Retina (tissue), 1 donor: Measurements from ENCODE around the gene QSER1.
"Not testable (repeated sequence)": the region's sequence is repeated elsewhere in the genome, so short reads cannot be mapped to it uniquely, and the experiment has no call there.

Experiments used
- DNase-seq: peaks from one replicate; pipeline ENCODE4 v3.0.0-alpha.2; 2016

The QSER1 gene

GRCh38 chr11:32892355-32893092 is at the start of gene QSER1:
Gene QSER1, plus strand, starts transcription at chr11:32892811. Its CDS starts 315 bp downstream, at chr11:32893126.
- peak; percentile 91 for DNase-seq

DNA sequence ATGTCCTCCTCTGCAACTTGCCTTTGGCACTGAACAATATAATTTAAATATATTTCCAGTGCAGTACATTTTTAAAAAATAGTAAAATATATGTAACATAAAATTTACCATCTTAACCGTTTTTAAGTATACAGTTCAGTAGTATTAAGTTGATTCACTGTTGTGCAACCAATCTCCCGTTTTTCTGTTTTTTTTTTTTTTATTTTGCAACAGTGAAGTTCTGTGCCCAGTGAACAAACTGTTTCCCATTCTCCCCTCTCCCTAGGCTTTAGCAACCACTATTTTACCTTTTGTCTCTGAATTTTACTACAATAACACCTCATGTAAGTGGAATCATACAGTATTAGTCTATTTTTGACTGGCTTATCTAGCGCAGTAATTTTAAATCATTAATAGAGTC is 49.1 kb upstream of the QSER1 start:
- DNase-seq: no peak

DNA sequence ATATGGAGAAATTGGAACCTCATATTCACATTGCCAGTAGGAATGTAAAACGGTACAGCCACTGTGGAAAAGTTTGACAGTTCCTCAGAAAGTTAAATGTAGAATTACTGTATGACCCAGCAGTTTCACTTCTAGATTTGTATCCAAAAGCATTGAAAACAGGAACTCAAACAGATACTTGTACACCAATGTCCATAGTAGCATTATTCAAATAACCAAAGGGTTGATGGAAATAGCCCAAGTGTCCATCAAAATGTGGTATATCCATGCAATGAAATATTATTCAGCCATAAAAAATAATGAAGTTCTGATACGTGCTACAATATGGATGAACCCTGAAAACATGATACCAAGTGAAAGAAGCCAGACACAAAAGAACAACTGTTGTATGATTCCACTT is 45.1 kb upstream of the QSER1 start:
- no peak for DNase-seq

DNA sequence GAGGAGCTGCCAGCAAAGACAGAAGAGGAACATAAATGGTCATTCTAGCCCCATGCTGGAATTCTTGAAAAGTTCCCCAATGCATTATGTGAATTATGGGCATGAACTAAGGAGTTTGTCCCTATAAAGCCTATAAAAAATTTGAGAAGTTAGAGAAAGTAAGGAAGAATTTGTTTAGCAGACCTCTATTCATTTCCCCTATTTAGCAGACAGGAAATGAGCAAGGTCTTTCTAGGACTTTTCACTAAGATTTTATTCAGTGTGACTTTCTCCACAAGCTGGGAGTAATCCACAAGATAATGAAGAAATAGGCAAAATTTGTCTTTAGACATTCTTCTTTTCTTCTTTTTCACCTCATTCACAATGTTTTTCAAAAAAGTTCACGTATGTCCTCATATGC is 42.9 kb upstream of the QSER1 start:
- DNase-seq: no peak

- no peak for DNase-seq
Measured at GRCh38 chr11:32851251-32851650, 41.4 kb upstream of the QSER1 start.

- no peak for DNase-seq
Measured at GRCh38 chr11:32852207-32852606, 40.4 kb upstream of the QSER1 start.

GRCh38 chr11:32855601-32856000 is 37.0 kb upstream of the QSER1 start:
- DNase-seq: no peak

GRCh38 chr11:32858731-32859130 is 33.9 kb upstream of the QSER1 start:
- no peak for DNase-seq

GRCh38 chr11:32861850-32862577 is 30.6 kb upstream of the QSER1 start:
- DNase-seq: no peak

GRCh38 chr11:32864555-32864954 is 28.1 kb upstream of the QSER1 start:
- no peak for DNase-seq

DNA sequence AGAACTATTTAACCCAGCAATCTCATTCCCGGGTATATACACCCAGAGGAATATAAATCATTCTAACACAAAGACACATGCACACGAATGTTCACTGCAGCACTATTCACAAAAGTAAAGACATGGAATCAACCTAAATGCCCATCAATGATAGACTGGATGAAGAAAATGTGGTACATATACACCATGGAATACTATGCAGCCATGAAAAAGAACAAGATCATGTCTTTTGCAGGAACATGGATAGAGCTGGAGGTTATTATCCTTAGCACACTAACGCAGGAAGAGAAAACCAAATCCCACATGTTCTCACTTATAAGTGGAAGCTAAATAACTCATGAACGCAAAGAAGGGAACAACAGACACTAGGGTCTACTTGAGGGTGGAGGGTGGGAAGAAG is 23.9 kb upstream of the QSER1 start:
- not testable (repeated sequence) for DNase-seq

DNA sequence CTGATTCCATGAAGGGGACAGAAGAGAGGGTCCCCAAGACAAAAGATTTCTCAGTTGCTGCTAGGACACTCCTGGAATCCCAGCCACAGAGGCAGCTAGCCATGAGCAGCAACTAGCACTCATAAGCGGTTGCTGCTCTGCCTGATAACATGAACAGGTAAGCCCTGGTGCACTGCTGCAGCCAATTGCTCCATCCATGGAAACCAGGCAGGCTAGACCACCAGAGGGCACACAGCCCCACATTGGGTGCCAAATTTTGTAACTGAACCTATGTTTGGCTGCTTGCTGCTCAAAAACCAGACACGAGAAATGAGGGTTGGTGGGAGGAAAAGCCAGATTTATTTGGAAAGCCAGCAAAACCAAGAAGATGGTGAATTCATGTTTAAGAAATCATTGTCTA is 21.9 kb upstream of the QSER1 start:
- no peak for DNase-seq

- DNase-seq: no peak
Measured at GRCh38 chr11:32874132-32874531, 18.5 kb upstream of the QSER1 start.

DNA sequence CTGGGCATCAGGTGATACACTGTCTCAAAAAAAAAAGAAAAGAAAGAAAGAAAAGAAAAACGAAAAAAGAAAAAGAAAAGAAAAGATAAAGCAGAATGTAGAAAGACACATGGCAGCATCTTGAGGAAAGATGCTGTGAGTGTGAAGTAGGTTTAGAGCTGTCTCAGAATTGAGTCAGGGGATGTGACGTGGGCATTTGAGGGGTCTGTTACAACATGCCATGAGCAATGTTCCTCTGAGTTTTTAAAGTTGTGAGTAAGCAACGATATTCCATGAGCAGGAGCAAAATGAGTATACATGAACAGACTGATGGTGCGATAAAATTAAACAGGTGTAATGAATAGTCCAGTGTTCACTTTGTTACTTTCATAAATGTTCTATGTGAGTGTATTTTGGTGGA is 11.3 kb upstream of the QSER1 start:
- no peak for DNase-seq

- no peak for DNase-seq
Measured at GRCh38 chr11:32883421-32883820, 9.2 kb upstream of the QSER1 start.

- DNase-seq: no peak
Measured at GRCh38 chr11:32884023-32884422, 8.6 kb upstream of the QSER1 start.

DNA sequence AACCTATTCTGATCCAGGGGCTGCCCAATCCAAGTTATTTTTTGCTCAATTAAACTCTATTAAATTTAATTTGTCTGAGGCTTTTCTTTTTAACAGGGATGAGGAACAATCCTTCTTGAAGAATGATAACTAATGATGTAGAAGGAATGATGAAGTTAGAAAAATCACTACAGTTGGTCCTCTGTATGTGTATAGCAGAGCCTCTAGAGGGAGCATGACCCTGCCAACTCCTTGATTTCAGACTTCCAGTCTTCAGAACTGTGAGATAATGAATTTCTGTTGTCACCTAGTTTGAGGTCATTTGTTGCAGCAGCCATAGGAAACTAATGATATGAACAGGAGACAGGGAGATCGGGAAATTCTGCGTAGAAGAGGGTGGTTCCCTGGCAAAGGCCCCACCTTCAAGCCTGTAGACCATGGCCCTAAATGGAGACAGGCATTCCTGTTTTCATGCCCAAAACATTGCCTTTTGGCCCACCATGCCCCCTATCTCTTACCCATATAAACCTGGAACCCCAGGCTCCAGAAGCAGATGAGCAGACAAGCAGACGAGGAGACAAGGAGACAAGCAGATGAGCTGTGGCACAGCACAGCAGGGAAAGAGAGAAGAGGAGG is 7.7 kb upstream of the QSER1 start:
- DNase-seq: no peak

GRCh38 chr11:32885556-32885955 is 7.1 kb upstream of the QSER1 start:
- DNase-seq: no peak

- no peak for DNase-seq
Measured at GRCh38 chr11:32886180-32886579, 6.4 kb upstream of the QSER1 start.

GRCh38 chr11:32887707-32888383 is 4.8 kb upstream of the QSER1 start:
- DNase-seq: not testable (repeated sequence)

DNA sequence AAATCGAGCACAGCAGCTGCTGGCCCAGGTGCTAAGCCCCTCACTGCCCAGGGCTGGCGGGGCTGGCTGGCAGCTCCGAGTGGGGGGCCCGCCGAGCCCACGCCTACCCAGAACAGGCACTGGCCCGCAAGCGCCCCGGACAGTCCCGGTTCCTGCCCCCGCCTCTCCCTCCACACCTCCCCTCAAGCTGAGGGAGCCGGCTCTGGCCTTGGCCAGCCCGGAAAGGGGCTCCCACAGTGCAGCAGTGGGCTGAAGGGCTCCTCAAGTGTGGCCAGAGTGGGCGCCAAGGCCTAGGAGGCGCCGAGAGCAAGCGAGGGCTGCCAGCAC is 4.3 kb upstream of the QSER1 start:
- not testable (repeated sequence) for DNase-seq

GRCh38 chr11:32888805-32889204 is 3.8 kb upstream of the QSER1 start:
- DNase-seq: no peak

GRCh38 chr11:32890843-32891656 is 1.6 kb upstream of the QSER1 start:
- DNase-seq: no peak
